Osteocyte (in vitro differentiated cells): Measurements from ENCODE around the gene GDPD2. TPM values are rescaled to one million over a fixed set of nuclear protein-coding genes. Genes with fewer than 3 reads are reported as not detected.

Experiments used
- DNase-seq: peaks from one replicate; pipeline ENCODE4 v3.0.0; 2021; ENCODE audit warnings: mixed read lengths; ENCODE audit not compliant: unreplicated experiment; ENCODE audit errors: extremely low spot score
- H3K27ac Mint-ChIP-seq: one replicate; pipeline ENCODE4 v1.8.0; 2021; ENCODE audit warnings: mild to moderate bottlenecking, mixed read lengths; ENCODE audit not compliant: unreplicated experiment
- H3K27me3 Mint-ChIP-seq: one replicate; pipeline ENCODE4 v1.8.0; 2021; ENCODE audit warnings: mixed read lengths; ENCODE audit not compliant: unreplicated experiment
- H3K36me3 Mint-ChIP-seq: one replicate; pipeline ENCODE4 v1.8.0; 2021; ENCODE audit warnings: mixed read lengths; ENCODE audit not compliant: unreplicated experiment
- H3K4me1 Mint-ChIP-seq: one replicate; pipeline ENCODE4 v1.8.0; 2021; ENCODE audit warnings: mixed read lengths; ENCODE audit not compliant: unreplicated experiment
- H3K4me3 Mint-ChIP-seq: one replicate; pipeline ENCODE4 v1.8.0; 2021; ENCODE audit warnings: mild to moderate bottlenecking, moderate library complexity, mixed read lengths; ENCODE audit not compliant: unreplicated experiment
- H3K9me3 Mint-ChIP-seq: one replicate; pipeline ENCODE4 v1.8.0; 2021; ENCODE audit warnings: mixed read lengths; ENCODE audit not compliant: unreplicated experiment
- CTCF ChIP-seq: fragments of 200-600 bp; sonication (generic); IDR thresholded peaks from 2 replicates; pipeline ENCODE4 v1.5.0; 2021; ENCODE audit warnings: antibody characterized with exemption, mild to moderate bottlenecking, moderate library complexity
- total RNA-seq: library from RNA; stranded (reverse); gene quantifications from 2 replicates; pipeline ENCODE4 v1.2.1, GENCODE V29; 2021

The GDPD2 gene
- total RNA-seq, 1 donor from 2014 or later: not detected

DNA sequence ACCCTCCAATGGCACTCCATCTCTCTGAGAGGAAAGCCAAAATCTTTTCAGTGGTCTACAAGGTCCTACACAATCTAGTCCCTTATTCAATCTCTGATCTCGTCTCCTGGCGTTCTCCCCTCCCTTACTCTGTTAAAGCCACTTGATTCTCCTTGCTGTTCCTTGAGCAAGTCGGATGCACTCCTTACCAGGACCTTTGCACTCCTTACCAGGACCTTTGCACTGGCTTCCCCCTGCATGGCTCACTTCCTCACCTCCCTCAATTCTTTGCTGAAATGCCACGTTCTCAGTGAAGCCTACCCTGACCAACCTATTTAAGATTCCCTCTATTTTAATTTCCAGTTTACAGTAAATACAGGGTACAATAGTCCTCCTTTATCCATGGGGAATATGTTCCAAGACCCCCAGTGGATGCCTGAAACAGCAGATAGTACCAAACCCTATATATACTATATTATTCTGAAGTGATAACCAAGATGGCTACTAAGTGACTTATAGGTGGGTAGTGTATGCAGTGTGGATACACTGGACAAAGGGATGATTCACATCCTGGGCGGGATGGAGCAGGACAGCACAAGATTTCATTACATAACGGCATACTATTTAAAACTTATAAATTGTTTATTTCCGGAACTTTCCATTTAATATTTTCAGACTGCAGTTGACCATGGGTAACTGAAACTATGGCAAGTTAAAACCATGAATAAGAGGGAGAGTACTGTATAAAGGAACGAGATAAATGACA is 15.0 kb downstream of the GDPD2 start:
- Mint-ChIP-seq H3K27ac (no peak overlapping the region), H3K4me3 (no peak overlapping the region), H3K9me3 (peaks cover 18% of the 10 kb centered on the region), H3K4me1 (peaks cover 8% of the 10 kb centered on the region), H3K27me3 (peaks cover 22% of the 10 kb centered on the region), H3K36me3 (no peaks in the 10 kb centered on the region)
- no peak for DNase-seq
- TF ChIP-seq CTCF: no peak

DNA sequence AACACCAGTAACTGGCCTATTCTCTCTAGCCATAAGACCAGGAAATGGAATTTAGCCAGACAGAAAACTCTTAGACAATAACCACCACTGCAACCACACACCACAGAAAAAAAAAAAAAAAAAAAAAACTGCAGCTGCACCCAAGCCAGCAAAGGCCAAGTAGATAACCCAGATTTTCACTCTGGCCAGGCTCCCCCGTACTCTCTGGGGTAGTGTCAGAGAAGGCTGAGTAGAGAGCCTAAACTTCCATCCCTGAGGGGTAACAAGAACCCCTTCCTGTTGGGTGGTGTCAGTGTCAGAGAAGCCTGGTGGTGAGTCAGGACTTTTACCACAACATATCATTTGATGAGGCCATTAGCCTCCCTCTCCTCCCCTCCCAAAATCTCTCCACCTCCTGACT is 15.9 kb downstream of the GDPD2 start:
- no peak for DNase-seq
- Mint-ChIP-seq H3K36me3 (no peaks in the 10 kb centered on the region), H3K27me3 (peaks cover 22% of the 10 kb centered on the region), H3K4me3 (no peak overlapping the region), H3K4me1 (peaks cover 3% of the 10 kb centered on the region), H3K9me3 (peaks cover 15% of the 10 kb centered on the region), H3K27ac (no peak overlapping the region)
- TF ChIP-seq CTCF: no peak

DNA sequence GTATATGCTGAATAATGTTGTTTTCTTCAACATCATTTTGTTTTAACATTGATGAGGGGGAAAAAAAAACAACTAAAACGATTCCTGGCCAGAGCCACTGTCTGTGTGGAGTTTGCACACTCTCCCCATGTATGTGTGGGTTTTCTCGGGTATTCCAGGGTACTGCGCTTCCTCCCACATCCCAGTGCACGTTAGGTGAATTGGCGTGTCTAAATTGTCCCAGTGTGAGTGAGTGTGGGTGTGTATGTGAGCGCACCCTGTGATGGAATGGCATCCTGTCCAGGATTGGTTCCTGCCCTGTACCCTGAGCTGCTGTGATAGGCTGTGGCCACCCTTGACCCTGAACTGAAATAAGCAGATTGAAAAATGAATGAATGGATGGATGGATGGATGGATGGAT is 19.1 kb downstream of the GDPD2 start:
- Mint-ChIP-seq H3K9me3 (peaks cover 11% of the 10 kb centered on the region), H3K36me3 (no peaks in the 10 kb centered on the region), H3K27me3 (peaks cover 28% of the 10 kb centered on the region), H3K4me3 (no peak overlapping the region), H3K27ac (no peak overlapping the region), H3K4me1 (peaks cover 4% of the 10 kb centered on the region)
- no peak for TF ChIP-seq CTCF
- DNase-seq: no peak

- no peak for DNase-seq
- Mint-ChIP-seq H3K36me3 (no peaks in the 10 kb centered on the region), H3K27ac (no peak within 1 kb of the TSS), H3K9me3 (no peaks in the 10 kb centered on the region), H3K4me3 (peak within 1 kb of the TSS; percentile 18), H3K27me3 (peaks cover 25% of the 10 kb centered on the region), H3K4me1 (peaks cover 4% of the 10 kb centered on the region)
- TF ChIP-seq CTCF: no peak
These were observed 21.3 kb downstream of the GDPD2 start, which contains the start of gene DLG3 for GRCh38 chrX:70444326-70444945. TSS of gene DLG3 (plus strand) at chrX:70444835. CDS start at chrX:70445202, 367 bp downstream.

DNA sequence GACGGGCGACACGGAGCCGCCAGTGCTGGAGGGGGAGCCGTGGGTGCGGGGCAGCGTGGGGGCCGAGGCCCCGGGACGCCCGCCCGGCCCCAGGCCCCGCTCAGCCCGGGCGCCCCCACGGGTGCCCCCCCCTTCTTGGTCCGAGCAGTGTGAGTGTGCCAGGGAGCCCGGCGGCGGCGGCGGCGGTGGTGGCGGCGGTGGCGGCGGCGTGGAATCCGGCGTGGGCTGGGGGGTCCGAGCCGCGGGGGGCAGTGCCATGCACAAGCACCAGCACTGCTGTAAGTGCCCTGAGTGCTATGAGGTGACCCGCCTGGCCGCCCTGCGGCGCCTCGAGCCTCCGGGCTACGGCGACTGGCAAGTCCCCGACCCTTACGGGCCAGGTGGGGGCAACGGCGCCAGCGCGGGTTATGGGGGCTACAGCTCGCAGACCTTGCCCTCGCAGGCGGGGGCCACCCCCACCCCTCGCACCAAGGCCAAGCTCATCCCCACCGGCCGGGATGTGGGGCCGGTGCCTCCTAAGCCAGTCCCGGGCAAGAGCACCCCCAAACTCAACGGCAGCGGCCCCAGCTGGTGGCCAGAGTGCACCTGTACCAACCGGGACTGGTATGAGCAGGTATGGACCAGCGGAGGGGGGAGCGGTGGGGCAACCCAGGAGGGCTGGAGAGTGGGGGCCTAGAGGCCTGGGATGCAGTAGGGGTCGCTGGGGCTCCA is 22.0 kb downstream of the GDPD2 start:
- Mint-ChIP-seq H3K27me3 (peaks cover 25% of the 10 kb centered on the region), H3K4me1 (peaks cover 4% of the 10 kb centered on the region), H3K9me3 (no peaks in the 10 kb centered on the region), H3K4me3 (no peak overlapping the region), H3K27ac (no peak overlapping the region), H3K36me3 (no peaks in the 10 kb centered on the region)
- TF ChIP-seq CTCF: no peak
- DNase-seq: no peak
